Large intestine (tissue), 3 donors: ENCODE results near the gene TSC22D1. TPM values are rescaled to one million over a fixed set of nuclear protein-coding genes. Genes with fewer than 3 reads are reported as not detected.

ENCODE experiments used
- DNase-seq, 2 donors: peaks; one replicate each; pipeline versions ENCODE4 v3.0.0 to v3.0.0-alpha.2; 2013
- H3K27ac ChIP-seq: one replicate; pipeline ENCODE4 v1.5.1; 2013; ENCODE audit warnings: low read length
- H3K27me3 ChIP-seq: 2 replicates; pipeline ENCODE4 v1.6.1; 2013; ENCODE audit warnings: low read length; ENCODE audit not compliant: control insufficient read depth, insufficient read depth
- H3K36me3 ChIP-seq: 2 replicates; pipeline ENCODE4 v1.6.1; 2013; ENCODE audit warnings: low read length; ENCODE audit not compliant: control insufficient read depth, insufficient read depth
- H3K4me1 ChIP-seq: one replicate; pipeline ENCODE4 v1.6.1; 2013; ENCODE audit warnings: low read length; ENCODE audit not compliant: control insufficient read depth, insufficient read depth
- H3K4me3 ChIP-seq: one replicate; pipeline ENCODE4 v1.5.1; 2013; ENCODE audit warnings: low read length
- H3K9me3 ChIP-seq: one replicate; pipeline ENCODE4 v1.6.1; 2013; ENCODE audit warnings: mild to moderate bottlenecking, low read depth, low read length, moderate library complexity; ENCODE audit not compliant: control insufficient read depth
- WGBS: methylation state at CpG from one replicate; pipeline ENCODE4 v1.1.5; 2013; ENCODE audit warnings: low lambda C conversion rate; ENCODE audit not compliant: insufficient coverage; 5-methylcytosine and 5-hydroxymethylcytosine counted together
- polyA plus RNA-seq: library from polyadenylated mRNA; unstranded; fragments of 120-200 nt; gene quantifications from one replicate; pipeline ENCODE4 v1.2.1, GENCODE V29; 2013

Gene TSC22D1
- polyA plus RNA-seq, 1 donor = 172 TPM

DNA sequence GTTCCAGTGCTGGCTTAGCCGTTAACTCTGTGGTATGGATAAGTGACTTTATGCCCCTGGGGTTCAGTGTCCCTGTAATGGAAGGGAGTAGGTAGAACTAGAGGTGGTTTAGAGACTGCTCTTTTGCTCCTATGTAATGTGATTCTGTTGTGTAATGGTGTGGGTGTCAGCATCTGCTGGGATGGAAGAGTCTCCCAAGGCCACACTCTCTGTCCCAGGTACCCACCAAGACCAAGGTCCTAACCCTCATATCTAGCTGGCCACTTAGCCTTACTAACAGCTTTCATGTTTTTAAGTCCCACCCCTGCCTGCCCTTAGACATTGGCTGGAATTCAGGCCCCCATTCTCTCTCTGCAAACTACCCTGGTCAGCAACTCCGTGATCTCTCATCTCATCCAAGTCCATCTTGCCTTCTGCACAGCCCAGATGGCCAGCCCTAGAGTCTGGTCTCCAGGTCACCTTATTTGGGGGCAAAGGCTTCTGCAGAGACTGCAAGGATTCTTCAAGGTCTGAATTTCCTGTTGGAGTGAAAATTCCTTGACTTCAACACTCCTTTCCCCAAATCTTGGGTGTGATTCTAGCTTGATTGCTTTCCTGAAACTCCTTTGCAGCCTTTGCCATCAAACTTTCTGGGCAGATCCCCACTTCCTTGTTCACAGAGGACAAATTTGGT lies 154.1 kb downstream of the TSC22D1 start:
- Histone ChIP-seq H3K4me1 (no peaks in the 10 kb centered on the region), H3K9me3 (no peaks in the 10 kb centered on the region), H3K27ac (no peak overlapping the region), H3K36me3 (no peaks in the 10 kb centered on the region), H3K27me3 (no peaks in the 10 kb centered on the region), H3K4me3 (no peak overlapping the region)
- WGBS = 100% methylated on average over 1 of the region's 2 CpGs
- no peak for DNase-seq

DNA sequence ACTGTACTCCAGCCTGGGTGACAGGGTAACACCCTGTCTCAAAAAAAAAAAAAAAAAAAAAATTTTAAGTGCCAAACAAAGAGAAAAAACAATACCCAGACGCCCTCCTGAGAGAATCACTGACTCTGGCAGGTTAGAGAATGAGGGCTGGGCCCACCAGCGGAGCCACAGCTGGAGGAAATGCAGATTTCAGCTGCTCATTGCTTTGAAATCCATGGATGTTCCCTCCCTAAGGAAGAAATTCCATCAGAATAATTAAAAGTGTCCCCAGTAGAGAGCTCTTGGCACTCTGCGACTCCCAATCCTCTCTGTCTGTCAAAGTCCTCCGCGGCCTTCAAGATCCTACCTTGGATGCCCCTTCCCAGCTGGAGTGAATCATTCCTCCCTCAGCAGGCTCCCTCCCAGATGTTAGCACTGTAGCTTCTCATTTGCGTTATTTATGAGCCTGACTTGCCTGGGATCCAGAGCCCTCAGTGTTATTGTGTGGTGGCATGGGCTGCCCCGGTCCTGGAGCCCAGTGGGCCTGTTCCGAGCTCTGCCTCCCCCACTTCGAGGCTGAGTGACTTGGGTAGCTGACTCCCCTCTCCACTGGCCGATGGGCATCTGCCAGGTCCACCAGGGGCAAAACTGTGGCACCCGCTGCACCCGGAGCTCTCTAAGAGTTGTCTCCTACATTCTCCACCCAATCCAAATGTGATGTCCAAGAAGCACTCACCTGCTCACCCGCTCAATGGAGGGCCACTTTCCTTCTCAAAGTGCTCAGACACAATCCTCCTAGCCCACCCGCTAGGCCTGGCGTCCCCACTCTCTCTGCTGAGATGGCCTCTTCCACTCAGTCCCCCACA lies 155.5 kb downstream of the TSC22D1 start:
- no peaks in the 10 kb centered on the region for H3K27me3 ChIP-seq
- H3K9me3 ChIP-seq = no peaks in the 10 kb centered on the region
- no peak overlapping the region for H3K4me3 ChIP-seq
- H3K27ac ChIP-seq = no peak overlapping the region
- 100% methylated on average over 2 of the region's 15 CpGs for WGBS
- H3K36me3 ChIP-seq = no peaks in the 10 kb centered on the region
- DNase-seq = no peak
- no peaks in the 10 kb centered on the region for H3K4me1 ChIP-seq

DNA sequence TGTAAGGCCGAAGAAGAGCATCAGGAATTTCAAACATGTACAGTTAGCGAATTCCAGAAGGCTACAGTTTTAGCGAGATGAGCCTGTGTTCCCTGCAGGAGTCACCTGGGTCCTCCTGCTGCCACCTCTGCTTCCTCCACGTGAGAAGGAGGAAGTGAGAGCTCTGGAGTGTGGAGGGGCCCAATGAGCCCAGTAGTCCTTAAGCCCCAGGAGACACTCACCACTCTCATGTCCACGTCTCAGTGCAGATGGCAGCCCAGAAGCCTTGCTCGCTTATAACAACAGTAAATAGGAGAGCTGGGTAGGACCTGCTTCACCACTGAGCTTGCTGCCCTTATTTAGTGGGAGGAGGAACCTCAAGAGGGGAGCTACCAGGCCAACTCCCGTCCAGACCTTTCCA lies 158.3 kb downstream of the TSC22D1 start:
- Histone ChIP-seq H3K27me3 (no peaks in the 10 kb centered on the region), H3K36me3 (no peaks in the 10 kb centered on the region), H3K4me1 (no peaks in the 10 kb centered on the region), H3K9me3 (no peaks in the 10 kb centered on the region), H3K4me3 (no peak overlapping the region), H3K27ac (no peak overlapping the region)
- WGBS = no CpG with 5 or more reads among the region's 7 CpGs
- no peak for DNase-seq

DNA sequence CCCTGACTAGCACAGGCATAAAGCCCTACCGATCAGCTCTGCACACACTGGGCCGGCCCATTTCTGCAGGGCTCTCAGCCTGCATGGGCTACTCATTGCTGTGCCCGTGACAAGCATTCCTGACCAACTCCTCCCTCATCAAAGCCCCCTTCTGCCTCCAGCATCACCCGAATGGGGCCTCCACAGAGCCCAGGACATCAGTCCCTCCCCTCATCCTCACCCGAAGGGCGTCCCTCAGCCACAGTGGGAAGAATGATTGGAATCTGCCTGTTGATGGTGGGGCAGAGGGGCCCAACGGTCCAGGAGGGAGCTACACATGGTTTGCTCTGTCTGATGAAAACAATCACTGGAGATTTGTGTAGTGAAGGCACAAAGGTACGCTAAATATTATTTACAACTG lies 158.7 kb downstream of the TSC22D1 start:
- Histone ChIP-seq H3K27ac (no peak overlapping the region), H3K4me3 (no peak overlapping the region), H3K27me3 (no peaks in the 10 kb centered on the region), H3K9me3 (no peaks in the 10 kb centered on the region), H3K36me3 (no peaks in the 10 kb centered on the region), H3K4me1 (no peaks in the 10 kb centered on the region)
- no peak for DNase-seq
- 86% methylated on average over 1 of the region's 8 CpGs for WGBS

DNA sequence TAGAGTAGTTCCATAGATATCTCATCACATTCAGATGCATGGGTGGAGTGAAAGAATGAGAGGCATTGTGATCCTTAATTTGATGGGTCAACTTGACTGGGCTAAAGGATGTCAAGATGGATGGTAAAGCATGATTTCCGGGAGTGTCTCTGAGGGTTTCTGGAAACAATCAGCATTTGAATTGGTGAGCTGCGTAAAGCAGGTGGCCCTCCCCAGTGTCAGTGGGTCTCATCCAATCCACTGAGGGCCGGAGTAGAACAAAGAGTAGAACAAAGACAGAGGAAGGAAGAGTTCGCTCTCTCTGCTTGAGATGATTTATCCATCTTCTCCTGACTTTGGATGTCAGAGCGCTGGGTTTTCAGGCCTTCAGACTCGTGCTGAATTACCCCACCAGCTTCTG lies 159.4 kb downstream of the TSC22D1 start:
- no peaks in the 10 kb centered on the region for H3K4me1 ChIP-seq
- H3K27me3 ChIP-seq = no peaks in the 10 kb centered on the region
- no peak overlapping the region for H3K27ac ChIP-seq
- H3K9me3 ChIP-seq = no peaks in the 10 kb centered on the region
- no CpG with 5 or more reads among the region's 6 CpGs for WGBS
- no peak overlapping the region for H3K4me3 ChIP-seq
- DNase-seq = no peak
- no peaks in the 10 kb centered on the region for H3K36me3 ChIP-seq

DNA sequence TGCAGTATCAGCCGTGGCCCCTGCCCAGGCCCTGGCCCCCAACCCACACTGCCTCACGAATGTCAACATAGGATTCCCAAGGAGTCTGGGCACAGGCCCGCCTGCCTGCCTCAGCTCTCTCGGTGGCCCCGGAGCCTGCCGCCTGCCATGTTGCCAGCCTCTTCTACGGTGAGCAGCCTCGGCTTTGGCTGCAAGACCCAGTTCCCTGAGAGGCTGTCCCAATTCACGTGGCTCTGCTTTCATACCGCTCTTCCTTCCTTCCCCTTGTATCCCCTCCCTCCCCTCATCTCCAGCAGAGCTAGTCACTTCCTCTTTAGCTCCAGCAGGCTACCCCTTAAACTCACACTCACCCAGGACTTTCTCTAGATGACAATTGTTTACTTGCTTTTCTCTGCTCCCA lies 159.8 kb downstream of the TSC22D1 start:
- no peaks in the 10 kb centered on the region for H3K4me1 ChIP-seq
- no peak overlapping the region for H3K27ac ChIP-seq
- no peaks in the 10 kb centered on the region for H3K36me3 ChIP-seq
- no peak for DNase-seq
- H3K4me3 ChIP-seq = no peak overlapping the region
- WGBS = no CpG with 5 or more reads among the region's 10 CpGs
- H3K27me3 ChIP-seq = no peaks in the 10 kb centered on the region
- H3K9me3 ChIP-seq = no peaks in the 10 kb centered on the region

DNA sequence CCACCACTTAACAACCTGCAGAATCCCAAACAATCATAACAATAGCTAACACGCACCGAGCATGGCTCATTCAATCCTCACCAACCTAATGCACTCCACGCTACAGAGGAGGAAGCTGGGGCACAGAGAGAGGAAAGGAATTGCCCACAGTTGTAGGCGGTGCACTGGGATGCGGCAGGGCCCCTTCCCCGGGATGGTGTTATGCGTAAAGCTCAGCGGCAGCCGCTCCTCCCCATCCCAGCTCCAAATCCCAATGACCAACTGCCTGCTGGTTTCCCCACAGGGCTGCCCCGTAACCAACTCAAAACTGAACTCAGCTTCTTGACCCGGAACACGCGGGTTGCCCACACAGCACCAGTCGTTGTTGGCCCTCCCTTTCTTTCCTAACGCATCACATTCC lies 160.3 kb downstream of the TSC22D1 start:
- no peaks in the 10 kb centered on the region for H3K27me3 ChIP-seq
- no peak overlapping the region for H3K4me3 ChIP-seq
- H3K27ac ChIP-seq = no peak overlapping the region
- WGBS = 87% methylated on average over 3 of the region's 15 CpGs
- no peak for DNase-seq
- no peaks in the 10 kb centered on the region for H3K36me3 ChIP-seq
- H3K4me1 ChIP-seq = no peaks in the 10 kb centered on the region
- no peaks in the 10 kb centered on the region for H3K9me3 ChIP-seq

DNA sequence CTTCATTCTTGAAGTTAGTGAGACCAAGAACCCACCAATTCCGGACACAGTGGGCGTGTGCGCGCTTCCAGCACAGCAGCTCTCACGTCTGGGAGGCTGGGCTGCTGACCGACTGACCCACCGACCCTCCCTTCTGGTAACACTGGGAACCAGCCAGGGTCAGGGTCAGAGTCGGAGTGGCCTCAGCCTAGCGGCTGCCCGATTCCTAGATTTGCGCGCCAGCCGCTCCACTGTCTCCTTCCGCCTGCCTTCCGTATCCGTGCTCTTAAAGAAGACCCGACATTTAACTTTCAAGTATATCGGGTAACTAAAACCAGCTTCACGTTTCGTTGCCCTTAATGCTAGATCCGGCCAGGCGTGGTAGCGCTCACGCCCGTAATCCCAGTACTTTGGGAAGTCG lies 161.4 kb downstream of the TSC22D1 start:
- no peak for DNase-seq
- Histone ChIP-seq H3K27ac (no peak overlapping the region), H3K27me3 (no peaks in the 10 kb centered on the region), H3K36me3 (no peaks in the 10 kb centered on the region), H3K4me3 (no peak overlapping the region), H3K4me1 (no peaks in the 10 kb centered on the region), H3K9me3 (no peaks in the 10 kb centered on the region)
- WGBS = no CpG with 5 or more reads among the region's 26 CpGs

DNA sequence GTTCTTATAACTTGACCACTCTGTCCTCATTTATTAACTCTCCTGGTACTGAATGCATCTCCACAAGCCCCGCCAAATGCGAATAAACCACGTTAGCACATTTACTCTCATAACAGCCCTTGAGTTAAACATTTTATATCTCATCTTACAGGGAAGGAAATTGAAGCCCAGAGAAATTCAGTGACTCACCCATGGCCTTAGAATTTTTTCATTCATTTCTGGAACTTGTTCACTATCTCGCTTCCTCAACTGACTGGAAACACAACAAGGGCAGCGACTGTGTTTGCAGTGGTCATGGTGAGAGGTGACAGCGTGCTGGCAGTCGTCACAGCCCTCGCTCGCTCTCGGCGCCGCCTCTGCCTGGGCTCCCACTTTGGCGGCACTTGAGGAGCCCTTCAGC lies 163.0 kb downstream of the TSC22D1 start:
- Histone ChIP-seq H3K36me3 (no peaks in the 10 kb centered on the region), H3K27ac (no peak overlapping the region), H3K4me1 (no peaks in the 10 kb centered on the region), H3K4me3 (no peak overlapping the region), H3K9me3 (no peaks in the 10 kb centered on the region), H3K27me3 (no peaks in the 10 kb centered on the region)
- no peak for DNase-seq
- 96% methylated on average over 4 of the region's 13 CpGs for whole genome bisulfite sequencing

DNA sequence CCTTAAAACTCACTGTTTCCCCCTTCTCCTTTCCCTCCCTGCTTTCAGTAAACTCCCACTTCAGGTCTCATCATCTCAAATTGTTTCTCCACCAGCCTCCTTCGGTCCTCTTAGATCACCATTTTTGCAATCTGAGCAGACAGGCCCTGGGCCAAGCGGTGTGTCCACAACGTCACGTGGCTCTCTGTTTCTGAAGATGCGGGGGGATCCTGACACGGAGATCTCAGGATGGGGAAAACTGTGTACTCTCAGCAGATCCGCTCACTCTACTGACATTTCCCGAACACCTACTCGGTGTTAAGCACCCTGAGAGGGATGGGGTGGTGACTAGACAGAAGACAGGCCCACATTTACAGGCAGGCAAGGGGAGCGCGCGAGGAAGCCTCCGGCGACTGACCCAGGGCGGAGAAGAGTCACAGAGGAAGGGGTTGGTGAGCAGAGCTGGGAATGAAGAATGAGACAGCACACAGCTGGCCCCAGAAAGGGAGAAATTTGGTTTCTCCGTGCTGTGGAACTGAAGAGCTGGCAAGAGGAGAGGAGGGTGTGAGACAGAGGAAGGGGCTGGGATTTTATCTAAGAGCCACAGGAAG lies 163.7 kb downstream of the TSC22D1 start:
- Histone ChIP-seq H3K27me3 (no peaks in the 10 kb centered on the region), H3K36me3 (no peaks in the 10 kb centered on the region), H3K27ac (no peak overlapping the region), H3K9me3 (no peaks in the 10 kb centered on the region), H3K4me3 (no peak overlapping the region), H3K4me1 (no peaks in the 10 kb centered on the region)
- DNase-seq = no peak
- 100% methylated on average over 6 of the region's 16 CpGs for WGBS
